Karpas-422 (cell line): ENCODE measurements around the gene ADO. TPM values are rescaled to one million over a fixed set of nuclear protein-coding genes. Genes with fewer than 3 reads are reported as not detected.

ENCODE experiments used
- DNase-seq: peaks from one replicate; pipeline ENCODE4 v3.0.0-alpha.2; 2015
- H2AFZ ChIP-seq: fragments of 200-600 bp; sonication (generic); 2 replicates; pipeline ENCODE4 v1.6.1; 2014; ENCODE audit warnings: antibody characterized with exemption, low read length, mixed read lengths
- H3K27ac ChIP-seq: fragments of 200-600 bp; sonication (generic); 2 replicates; pipeline ENCODE4 v1.5.1; 2014; ENCODE audit warnings: mild to moderate bottlenecking, low read length, moderate library complexity
- H3K27me3 ChIP-seq: fragments of 200-600 bp; sonication (generic); 2 replicates; pipeline ENCODE4 v1.6.1; 2014; ENCODE audit warnings: low read length, mixed read lengths
- H3K36me3 ChIP-seq: fragments of 200-600 bp; sonication (generic); 2 replicates; pipeline ENCODE4 v1.6.1; 2014; ENCODE audit warnings: low read length, mixed read lengths; ENCODE audit not compliant: insufficient read depth
- H3K4me1 ChIP-seq: fragments of 200-600 bp; sonication (generic); 2 replicates; pipeline ENCODE4 v1.6.1; 2014; ENCODE audit warnings: mild to moderate bottlenecking, low read length, mixed read lengths
- H3K4me2 ChIP-seq: fragments of 200-600 bp; sonication (generic); 2 replicates; pipeline ENCODE4 v1.6.1; 2014; ENCODE audit warnings: low read length, low read depth, mild to moderate bottlenecking; ENCODE audit not compliant: poor library complexity, severe bottlenecking
- H3K4me3 ChIP-seq: fragments of 200-600 bp; sonication (generic); 2 replicates; pipeline ENCODE4 v1.5.1; 2014; ENCODE audit warnings: mild to moderate bottlenecking, antibody characterized with exemption, low read length, mixed read lengths
- H3K79me2 ChIP-seq: fragments of 200-600 bp; sonication (generic); 2 replicates; pipeline ENCODE4 v1.6.1; 2014; ENCODE audit warnings: mild to moderate bottlenecking, low read length, mixed read lengths
- H3K9ac ChIP-seq: fragments of 200-600 bp; sonication (generic); 2 replicates; pipeline ENCODE4 v1.6.0; 2014; ENCODE audit warnings: low read length
- H3K9me2 ChIP-seq: fragments of 200-600 bp; sonication (generic), shearing (Covaris generic); replicated peaks from 2 replicates; pipeline ENCODE4 v1.6.0; 2014; ENCODE audit warnings: mild to moderate bottlenecking, low read length, moderate library complexity; ENCODE audit not compliant: insufficient read depth
- H3K9me3 ChIP-seq: fragments of 300-700, 200-600 bp; sonication (generic); 2 replicates; pipeline ENCODE4 v1.6.1; 2014; ENCODE audit warnings: low read length, mixed read lengths
- H4K20me1 ChIP-seq: fragments of 200-600 bp; sonication (generic); 2 replicates; pipeline ENCODE4 v1.6.1; 2014; ENCODE audit warnings: mild to moderate bottlenecking, antibody characterized with exemption, low read length, low read depth; ENCODE audit not compliant: insufficient read depth
- total RNA-seq: library from RNA; depleted of rRNA; stranded (reverse); fragments of >200 nt; shearing (Covaris generic); gene quantifications from 2 replicates; pipeline ENCODE4 v1.2.3, GENCODE V29; 2014; ENCODE audit warnings: low replicate concordance

Gene ADO
- total RNA-seq, 1 experiment from 2014 or later, result 16.4 TPM

- Histone ChIP-seq H3K79me2 (no peaks in the 10 kb centered on the region), H3K9ac (no peak overlapping the region), H3K36me3 (0 out of 2 replicates have a peak, but pooled peaks cover 3% of the 10 kb centered on the region), H3K4me3 (no peak overlapping the region), H3K4me1 (peaks cover 23% of the 10 kb centered on the region), H3K9me2 (no peaks in the 10 kb centered on the region), H3K27ac (no peak overlapping the region), H4K20me1 (peaks cover 21% of the 10 kb centered on the region), H3K27me3 (no peaks in the 10 kb centered on the region), H3K9me3 (no peaks in the 10 kb centered on the region), H3K4me2 (no peak overlapping the region), H2AFZ (no peak overlapping the region)
- no peak for DNase-seq
Measured at GRCh38 chr10:62813453-62813852, 8.9 kb downstream of the ADO start.

GRCh38 chr10:62813981-62814380 is 9.5 kb downstream of the ADO start:
- no peak for DNase-seq
- Histone ChIP-seq H4K20me1 (peaks cover 18% of the 10 kb centered on the region), H3K79me2 (no peaks in the 10 kb centered on the region), H3K4me2 (no peak overlapping the region), H3K9me2 (no peaks in the 10 kb centered on the region), H3K27me3 (no peaks in the 10 kb centered on the region), H3K4me1 (peaks cover 25% of the 10 kb centered on the region), H2AFZ (no peak overlapping the region), H3K9me3 (no peaks in the 10 kb centered on the region), H3K36me3 (no peaks in the 10 kb centered on the region), H3K9ac (no peak overlapping the region), H3K4me3 (no peak overlapping the region), H3K27ac (no peak overlapping the region)

- Histone ChIP-seq H3K4me2 (no peak overlapping the region), H3K9me3 (no peaks in the 10 kb centered on the region), H3K27me3 (no peaks in the 10 kb centered on the region), H2AFZ (no peak overlapping the region), H4K20me1 (peaks cover 10% of the 10 kb centered on the region), H3K9ac (no peak overlapping the region), H3K79me2 (no peaks in the 10 kb centered on the region), H3K4me3 (no peak overlapping the region), H3K4me1 (peaks cover 25% of the 10 kb centered on the region), H3K9me2 (no peaks in the 10 kb centered on the region), H3K27ac (no peak overlapping the region), H3K36me3 (no peaks in the 10 kb centered on the region)
- DNase-seq, result no peak
Measured at GRCh38 chr10:62814756-62815380, 10.3 kb downstream of the ADO start.

- Histone ChIP-seq H3K27ac (no peak overlapping the region), H3K4me2 (peak overlapping the region; percentile 99), H3K9me3 (no peaks in the 10 kb centered on the region), H2AFZ (no peak overlapping the region), H3K4me3 (no peak overlapping the region), H3K27me3 (no peaks in the 10 kb centered on the region), H4K20me1 (peaks cover 4% of the 10 kb centered on the region; the same call in 1 of the 2 replicates), H3K36me3 (no peaks in the 10 kb centered on the region), H3K9ac (no peak overlapping the region), H3K9me2 (no peaks in the 10 kb centered on the region), H3K4me1 (peaks cover 25% of the 10 kb centered on the region), H3K79me2 (no peaks in the 10 kb centered on the region)
- no peak for DNase-seq
Measured at GRCh38 chr10:62815381-62816075, 11.0 kb downstream of the ADO start.

GRCh38 chr10:62816076-62816330 is 11.5 kb downstream of the ADO start:
- Histone ChIP-seq H3K27me3 (no peaks in the 10 kb centered on the region), H4K20me1 (no peaks in the 10 kb centered on the region), H3K9me3 (no peaks in the 10 kb centered on the region), H3K4me2 (peak overlapping the region; percentile 99), H3K27ac (no peak overlapping the region), H3K9me2 (no peaks in the 10 kb centered on the region), H3K4me3 (peak overlapping the region; percentile 81; the same call in 1 of the 2 replicates), H2AFZ (no peak overlapping the region), H3K36me3 (no peaks in the 10 kb centered on the region), H3K79me2 (no peaks in the 10 kb centered on the region), H3K9ac (no peak overlapping the region), H3K4me1 (peaks cover 25% of the 10 kb centered on the region)
- no peak for DNase-seq

GRCh38 chr10:62816331-62817120 is 12.0 kb downstream of the ADO start, which contains the start of gene EGR2:
Gene EGR2, minus strand, starts transcription at chr10:62816366. Its CDS starts 337 bp downstream, at chr10:62816029.
- Histone ChIP-seq H3K4me1 (peaks cover 25% of the 10 kb centered on the region), H4K20me1 (no peaks in the 10 kb centered on the region)
- peak; percentile 97 for DNase-seq

GRCh38 chr10:62817121-62817765 is 12.7 kb downstream of the ADO start:
- Histone ChIP-seq H3K4me3 (peak overlapping the region; percentile 81), H3K36me3 (no peaks in the 10 kb centered on the region), H3K4me2 (peak overlapping the region; percentile 99), H2AFZ (peak overlapping the region; percentile 97), H4K20me1 (no peaks in the 10 kb centered on the region), H3K9me3 (no peaks in the 10 kb centered on the region), H3K27ac (0 out of 2 replicates have a peak overlapping the region, but pooled peaks have one; percentile 30), H3K4me1 (peaks cover 25% of the 10 kb centered on the region), H3K9ac (peak overlapping the region; percentile 72), H3K79me2 (no peaks in the 10 kb centered on the region), H3K27me3 (no peaks in the 10 kb centered on the region), H3K9me2 (no peaks in the 10 kb centered on the region)
- peak; percentile 67 for DNase-seq

More at GRCh38 chr10:62816331-62817120, 12.0 kb downstream of the ADO start, which contains the start of gene EGR2:
- no peaks in the 10 kb centered on the region for H3K9me2 ChIP-seq
- no peaks in the 10 kb centered on the region for H3K27me3 ChIP-seq
- H3K9ac ChIP-seq, result peak within 1 kb of the TSS; percentile 72
- peak within 1 kb of the TSS; percentile 99 for H3K4me2 ChIP-seq
- H3K79me2 ChIP-seq, result no peaks in the 10 kb centered on the region
- peak within 1 kb of the TSS; percentile 97 for H2AFZ ChIP-seq
- H3K27ac ChIP-seq, result peak within 1 kb of the TSS; percentile 30; the same call in 1 of the 2 replicates
- H3K9me3 ChIP-seq, result no peaks in the 10 kb centered on the region
- peak within 1 kb of the TSS; percentile 81 for H3K4me3 ChIP-seq
- no peaks in the 10 kb centered on the region for H3K36me3 ChIP-seq
